Prostate gland (tissue), 2 donors: ENCODE results near the gene SEC14L6. TPM values are rescaled to one million over a fixed set of nuclear protein-coding genes. Genes with fewer than 3 reads are reported as not detected.
A peak's percentile ranks its signal among the peaks of the same experiment; 100 is the strongest.
"Not testable (repeated sequence)": the region's sequence is repeated elsewhere in the genome, so short reads cannot be mapped to it uniquely, and the experiment has no call there.

ENCODE experiments used
- DNase-seq: peaks from one replicate; pipeline ENCODE4 v3.0.0-alpha.2; 2019; ENCODE audit warnings: low spot score
- H3K27ac ChIP-seq, 2 donors: fragments of 200-600 bp; sonication (generic); 2 replicates each; pipeline ENCODE4 v1.5.1; 2017 to 2019
- H3K27me3 ChIP-seq: fragments of 200-600 bp; sonication (generic); replicated peaks from 2 replicates; pipeline ENCODE4 v1.5.1; 2019; ENCODE audit not compliant: insufficient read depth
- H3K36me3 ChIP-seq, 2 donors: fragments of 200-600 bp; sonication (generic); 1 replicate in 1 of 2; 2 replicates in 1 of 2; pipeline versions ENCODE4 v1.5.1 to v1.8.1; 2017 to 2019
- H3K4me1 ChIP-seq: fragments of 200-600 bp; sonication (generic); replicated peaks from 2 replicates; pipeline ENCODE4 v1.5.1; 2019
- H3K4me3 ChIP-seq, 2 donors: fragments of 200-600 bp; sonication (generic); 2 replicates each; pipeline ENCODE4 v1.5.1; 2017 to 2019
- H3K9me3 ChIP-seq: fragments of 200-600 bp; sonication (generic); 2 replicates; pipeline ENCODE4 v1.5.1; 2017
- POLR2A ChIP-seq: fragments of 450-650 bp; IDR thresholded peaks from one replicate; pipeline ENCODE4 v1.6.1; 2016; ENCODE audit warnings: antibody characterized with exemption, mild to moderate bottlenecking
- POLR2AphosphoS5 ChIP-seq: sonication (generic); formaldehyde crosslinking; IDR thresholded peaks from one replicate; pipeline ENCODE4 v1.6.1; 2017; ENCODE audit warnings: antibody characterized with exemption
- WGBS: methylation state at CpG from one replicate; pipeline ENCODE4 v1.1.5; 2018; 5-methylcytosine and 5-hydroxymethylcytosine counted together
- intact Hi-C: fragments of 100-400 bp; cut with DNase I; formaldehyde crosslinking; loops from one replicate; pipeline ENCODE4 v1.14.2; 2022
- total RNA-seq, 2 donors: library from RNA; depleted of rRNA; stranded (reverse); fragments of >200 nt; gene quantifications; one replicate each; pipeline ENCODE4 v1.1.0, GENCODE V29; 2016
- TF ChIP-seq, protein P1 (sequence below), 4 experiments: fragments of 200-600 bp in 2 of 4; fragments of 450-650 bp in 2 of 4; sonication (generic) in 2 of 4; IDR thresholded peaks; 1 replicate in 3 of 4; 2 replicates in 1 of 4; pipeline ENCODE4 v1.5.1; 2016 to 2019; ENCODE audit warnings: antibody characterized with exemption in 4 of 4, mild to moderate bottlenecking in 2 of 4, moderate library complexity in 2 of 4

SEC14L6 gene
- total RNA-seq, result 10 to 100 TPM in 1 of 2 donors, under 1 TPM in 1; 0.23 to 22.9 TPM

DNA sequence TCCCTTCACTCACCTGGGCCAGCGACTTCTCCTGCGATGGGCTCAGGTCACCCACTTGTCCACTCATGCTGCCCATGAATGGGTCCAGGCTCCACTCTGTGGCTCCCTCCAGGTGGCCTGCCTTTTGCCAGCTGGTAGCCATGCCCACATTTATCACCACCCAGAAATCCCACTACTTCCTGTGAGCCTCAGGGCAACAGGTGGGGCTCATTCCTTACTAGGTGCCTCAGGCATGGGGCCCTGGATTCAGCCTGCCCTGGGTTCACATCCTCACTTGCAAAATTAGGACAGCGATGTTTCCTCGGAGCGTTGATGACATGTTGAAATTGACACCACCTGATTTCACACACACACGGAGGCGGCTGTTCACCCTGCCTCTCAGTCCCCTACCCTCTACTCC, at the start of gene SEC14L6:
TSS of gene SEC14L6 (minus strand) at position 126 of the 400 bp plus-strand sequence. CDS start at position 67, 59 bp downstream.
- Histone ChIP-seq H3K4me1 (no peaks in the 10 kb centered on the region), H3K36me3 (no peaks in the 10 kb centered on the region), H3K9me3 (no peaks in the 10 kb centered on the region), H3K4me3 (no peak within 1 kb of the TSS), H3K27me3 (no peaks in the 10 kb centered on the region), H3K27ac (no peak within 1 kb of the TSS)
- intact Hi-C loops, result no loop called here
- TF ChIP-seq POLR2AphosphoS5, result no peak
- TF ChIP-seq, protein P1, sequence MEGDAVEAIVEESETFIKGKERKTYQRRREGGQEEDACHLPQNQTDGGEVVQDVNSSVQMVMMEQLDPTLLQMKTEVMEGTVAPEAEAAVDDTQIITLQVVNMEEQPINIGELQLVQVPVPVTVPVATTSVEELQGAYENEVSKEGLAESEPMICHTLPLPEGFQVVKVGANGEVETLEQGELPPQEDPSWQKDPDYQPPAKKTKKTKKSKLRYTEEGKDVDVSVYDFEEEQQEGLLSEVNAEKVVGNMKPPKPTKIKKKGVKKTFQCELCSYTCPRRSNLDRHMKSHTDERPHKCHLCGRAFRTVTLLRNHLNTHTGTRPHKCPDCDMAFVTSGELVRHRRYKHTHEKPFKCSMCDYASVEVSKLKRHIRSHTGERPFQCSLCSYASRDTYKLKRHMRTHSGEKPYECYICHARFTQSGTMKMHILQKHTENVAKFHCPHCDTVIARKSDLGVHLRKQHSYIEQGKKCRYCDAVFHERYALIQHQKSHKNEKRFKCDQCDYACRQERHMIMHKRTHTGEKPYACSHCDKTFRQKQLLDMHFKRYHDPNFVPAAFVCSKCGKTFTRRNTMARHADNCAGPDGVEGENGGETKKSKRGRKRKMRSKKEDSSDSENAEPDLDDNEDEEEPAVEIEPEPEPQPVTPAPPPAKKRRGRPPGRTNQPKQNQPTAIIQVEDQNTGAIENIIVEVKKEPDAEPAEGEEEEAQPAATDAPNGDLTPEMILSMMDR (IDR thresholded peaks at IDR 0.05), result no peak
- 97% methylated on average over 7 of the region's 7 CpGs for WGBS
- DNase-seq, result no peak

DNA sequence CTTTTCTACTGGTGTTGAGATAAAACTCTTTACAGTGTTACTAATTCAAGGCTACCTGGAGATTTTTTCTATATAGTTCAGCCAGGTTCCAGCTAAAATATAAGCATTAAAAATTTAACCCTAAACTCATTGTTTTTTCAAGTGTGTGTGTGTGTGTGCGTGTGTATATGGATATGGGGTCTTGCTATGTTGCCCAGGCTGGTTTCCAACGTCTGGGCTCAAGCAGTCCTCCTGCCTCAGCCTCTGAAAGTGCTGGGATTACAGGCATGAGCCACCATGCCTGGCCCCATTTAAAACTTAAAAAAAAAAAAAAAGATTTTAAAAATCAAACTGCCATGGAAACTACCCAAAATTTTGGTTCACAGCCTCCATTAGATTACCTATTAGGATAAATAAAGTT, 49.7 kb upstream of the SEC14L6 start:
- TF ChIP-seq POLR2A (no peak), POLR2AphosphoS5 (no peak)
- TF ChIP-seq, protein P1 (IDR thresholded peaks at IDR 0.05), result no peak
- Histone ChIP-seq H3K27ac (no peak overlapping the region), H3K9me3 (no peaks in the 10 kb centered on the region), H3K4me1 (no peaks in the 10 kb centered on the region), H3K36me3 (no peaks in the 10 kb centered on the region), H3K27me3 (no peaks in the 10 kb centered on the region), H3K4me3 (no peak overlapping the region)
- intact Hi-C loops, result no loop called here
- 56% methylated on average over 2 of the region's 2 CpGs for WGBS
- DNase-seq, result no peak

DNA sequence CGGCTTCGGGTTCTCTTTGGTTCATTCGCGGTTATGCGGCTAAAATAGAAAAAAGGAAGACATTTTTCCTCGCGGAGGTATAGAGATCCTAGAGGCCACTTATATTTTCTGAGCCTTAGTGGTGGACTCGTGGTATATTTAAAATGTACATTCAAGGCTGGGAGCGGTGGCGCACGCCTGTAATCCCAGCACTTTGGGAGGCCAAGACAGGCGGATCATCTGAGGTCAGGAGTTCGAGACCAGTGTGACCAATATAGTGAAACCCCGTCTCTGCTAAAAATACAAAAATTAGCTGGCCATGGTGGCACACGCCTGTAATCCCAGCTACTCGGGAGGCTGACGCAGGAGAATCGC, 45.8 kb upstream of the SEC14L6 start:
- H3K36me3 ChIP-seq, result peaks cover 10 to 13% of the 10 kb centered on the region in 2 donors
- H3K4me3 ChIP-seq, result peak overlapping the region; percentile 62 to 83
- WGBS, result 30% methylated on average over 18 of the region's 18 CpGs
- intact Hi-C loops, H3K4me1 ChIP-seq, DNase-seq, H3K27me3 ChIP-seq, H3K9me3 ChIP-seq: not testable (repeated sequence)
- peak overlapping the region in 1 of 2 donors; percentile 84 for H3K27ac ChIP-seq

DNA sequence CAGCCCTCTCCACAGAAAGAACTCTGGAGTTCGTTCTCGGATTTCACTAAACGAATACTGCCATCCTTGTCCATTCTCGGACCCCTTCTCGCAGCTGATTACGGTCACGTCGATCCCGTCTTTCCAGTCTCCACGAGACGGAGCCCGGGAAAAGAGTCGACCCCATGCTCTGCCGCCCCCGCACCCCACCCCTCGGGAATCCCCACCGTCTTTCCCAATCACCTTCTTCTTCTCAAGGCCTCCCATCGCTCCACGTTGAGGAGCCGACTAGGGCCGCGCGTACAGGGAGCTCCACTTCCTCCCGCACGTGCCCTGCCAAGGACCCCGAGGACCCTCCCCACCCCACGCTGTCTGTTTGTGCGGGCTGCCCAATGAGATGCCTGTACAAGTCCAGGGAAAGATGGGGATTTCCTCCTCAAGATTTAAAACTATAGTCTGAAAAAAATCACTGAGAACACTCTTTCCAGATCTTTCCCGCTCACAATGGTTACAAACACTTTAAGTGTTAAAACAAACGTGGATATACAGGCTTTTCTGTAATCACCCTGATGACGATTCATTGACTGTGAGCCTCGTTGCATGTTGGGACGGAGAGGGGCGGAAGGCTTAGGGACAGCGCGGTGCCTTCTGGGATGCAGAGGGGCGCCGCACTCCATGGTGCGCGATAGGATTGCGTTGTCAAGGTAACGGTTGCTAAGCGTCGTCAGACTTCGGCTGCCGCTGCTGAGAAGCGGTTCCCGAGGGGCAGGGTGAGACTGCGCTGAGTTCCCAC, 45.2 kb upstream of the SEC14L6 start, which contains the start of gene PES1:
TSS of gene PES1 (minus strand) at position 323 of the 772 bp plus-strand sequence. CDS start at position 246, 77 bp downstream.
- DNase-seq, result peak; percentile 95
- Histone ChIP-seq H3K27ac (peak within 1 kb of the TSS; percentile 68 to 84), H3K4me3 (peak within 1 kb of the TSS; percentile 62 to 83), H3K4me1 (peaks cover 4% of the 10 kb centered on the region), H3K36me3 (peaks cover 14 to 19% of the 10 kb centered on the region in 2 donors), H3K27me3 (no peaks in the 10 kb centered on the region), H3K9me3 (no peaks in the 10 kb centered on the region)
- under 1% methylated on average over 49 of the region's 49 CpGs for WGBS
- TF ChIP-seq POLR2A (peak; percentile 7), POLR2AphosphoS5 (peak; percentile 98)
- TF ChIP-seq, protein P1 (IDR thresholded peaks at IDR 0.05), result peak in 1 of 4 experiments; percentile 7
- intact Hi-C loops, result no loop called here

DNA sequence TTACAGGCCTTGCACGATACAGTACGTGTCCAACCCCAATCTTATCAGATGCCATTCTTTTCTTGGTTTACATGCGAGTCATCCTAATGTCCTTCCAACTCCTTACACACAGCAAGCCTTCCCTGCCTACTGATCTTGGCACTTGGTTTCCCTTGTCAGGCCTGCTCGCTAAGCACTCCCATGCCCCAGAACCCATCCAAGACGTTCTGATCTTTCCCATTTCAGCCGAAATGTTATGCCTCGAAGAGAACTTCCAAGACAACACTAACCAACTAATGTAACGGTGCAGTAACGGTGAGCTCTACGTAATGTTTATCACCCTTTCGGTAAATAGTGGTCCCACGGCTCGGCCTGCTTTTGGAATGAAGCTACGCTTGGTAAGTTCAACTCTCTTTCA, 44.6 kb upstream of the SEC14L6 start:
- Histone ChIP-seq H3K4me3 (peak overlapping the region; percentile 62 to 83), H3K27ac (peak overlapping the region; percentile 68 to 84), H3K4me1 (peaks cover 4% of the 10 kb centered on the region), H3K27me3 (no peaks in the 10 kb centered on the region), H3K9me3 (no peaks in the 10 kb centered on the region), H3K36me3 (peaks cover 20 to 21% of the 10 kb centered on the region in 2 donors)
- TF ChIP-seq, protein P1 (IDR thresholded peaks at IDR 0.05), result no peak
- TF ChIP-seq POLR2AphosphoS5 (no peak), POLR2A (no peak)
- 3% methylated on average over 14 of the region's 14 CpGs for WGBS
- intact Hi-C loops, result no loop called here
- DNase-seq, result no peak
